HL-60 (cell line): Measurements from ENCODE around the gene LIMS2.

ENCODE experiments used
- GABPA ChIP-seq: IDR thresholded peaks from 2 replicates; pipeline ENCODE4 v1.6.1; 2012; ENCODE audit warnings: low read depth
- POLR2AphosphoS5 ChIP-seq: IDR thresholded peaks from 2 replicates; pipeline ENCODE4 v1.6.1; 2012; ENCODE audit warnings: low read depth
- SPI1 ChIP-seq: IDR thresholded peaks from 2 replicates; pipeline ENCODE4 v1.6.1; 2012; ENCODE audit warnings: low read depth, mild to moderate bottlenecking, borderline replicate concordance
- TF ChIP-seq, protein P1 (sequence below): IDR thresholded peaks from one replicate; pipeline ENCODE4 v1.5.1; 2011; ENCODE audit warnings: low read length, control low read depth, inconsistent platforms; ENCODE audit not compliant: insufficient read depth
- TF ChIP-seq, protein P2 (sequence below): IDR thresholded peaks from 2 replicates; pipeline ENCODE4 v1.6.1; 2012; ENCODE audit warnings: low read depth; ENCODE audit not compliant: insufficient replicate concordance

DNA sequence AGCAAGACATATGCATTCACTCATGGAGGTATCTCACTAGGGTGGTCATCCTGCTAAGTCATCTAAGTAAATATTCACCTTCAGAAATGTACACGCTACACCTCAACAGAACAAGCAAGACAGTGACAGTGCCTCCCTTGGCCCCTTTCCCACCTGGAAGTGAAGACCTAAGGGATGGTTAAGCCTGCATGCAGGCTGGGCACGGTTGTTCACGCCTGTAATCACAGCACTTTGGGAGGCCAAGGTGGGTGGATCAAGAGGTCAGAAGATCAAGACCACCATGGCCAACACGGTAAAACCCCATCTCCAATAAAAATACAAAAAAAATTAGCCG, 4.4 kb downstream of the LIMS2 start:
- TF ChIP-seq, protein P1, sequence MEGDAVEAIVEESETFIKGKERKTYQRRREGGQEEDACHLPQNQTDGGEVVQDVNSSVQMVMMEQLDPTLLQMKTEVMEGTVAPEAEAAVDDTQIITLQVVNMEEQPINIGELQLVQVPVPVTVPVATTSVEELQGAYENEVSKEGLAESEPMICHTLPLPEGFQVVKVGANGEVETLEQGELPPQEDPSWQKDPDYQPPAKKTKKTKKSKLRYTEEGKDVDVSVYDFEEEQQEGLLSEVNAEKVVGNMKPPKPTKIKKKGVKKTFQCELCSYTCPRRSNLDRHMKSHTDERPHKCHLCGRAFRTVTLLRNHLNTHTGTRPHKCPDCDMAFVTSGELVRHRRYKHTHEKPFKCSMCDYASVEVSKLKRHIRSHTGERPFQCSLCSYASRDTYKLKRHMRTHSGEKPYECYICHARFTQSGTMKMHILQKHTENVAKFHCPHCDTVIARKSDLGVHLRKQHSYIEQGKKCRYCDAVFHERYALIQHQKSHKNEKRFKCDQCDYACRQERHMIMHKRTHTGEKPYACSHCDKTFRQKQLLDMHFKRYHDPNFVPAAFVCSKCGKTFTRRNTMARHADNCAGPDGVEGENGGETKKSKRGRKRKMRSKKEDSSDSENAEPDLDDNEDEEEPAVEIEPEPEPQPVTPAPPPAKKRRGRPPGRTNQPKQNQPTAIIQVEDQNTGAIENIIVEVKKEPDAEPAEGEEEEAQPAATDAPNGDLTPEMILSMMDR: no peak
- no peak for TF ChIP-seq SPI1
- TF ChIP-seq GABPA: no peak
- no peak for TF ChIP-seq POLR2AphosphoS5
- TF ChIP-seq, protein P2, sequence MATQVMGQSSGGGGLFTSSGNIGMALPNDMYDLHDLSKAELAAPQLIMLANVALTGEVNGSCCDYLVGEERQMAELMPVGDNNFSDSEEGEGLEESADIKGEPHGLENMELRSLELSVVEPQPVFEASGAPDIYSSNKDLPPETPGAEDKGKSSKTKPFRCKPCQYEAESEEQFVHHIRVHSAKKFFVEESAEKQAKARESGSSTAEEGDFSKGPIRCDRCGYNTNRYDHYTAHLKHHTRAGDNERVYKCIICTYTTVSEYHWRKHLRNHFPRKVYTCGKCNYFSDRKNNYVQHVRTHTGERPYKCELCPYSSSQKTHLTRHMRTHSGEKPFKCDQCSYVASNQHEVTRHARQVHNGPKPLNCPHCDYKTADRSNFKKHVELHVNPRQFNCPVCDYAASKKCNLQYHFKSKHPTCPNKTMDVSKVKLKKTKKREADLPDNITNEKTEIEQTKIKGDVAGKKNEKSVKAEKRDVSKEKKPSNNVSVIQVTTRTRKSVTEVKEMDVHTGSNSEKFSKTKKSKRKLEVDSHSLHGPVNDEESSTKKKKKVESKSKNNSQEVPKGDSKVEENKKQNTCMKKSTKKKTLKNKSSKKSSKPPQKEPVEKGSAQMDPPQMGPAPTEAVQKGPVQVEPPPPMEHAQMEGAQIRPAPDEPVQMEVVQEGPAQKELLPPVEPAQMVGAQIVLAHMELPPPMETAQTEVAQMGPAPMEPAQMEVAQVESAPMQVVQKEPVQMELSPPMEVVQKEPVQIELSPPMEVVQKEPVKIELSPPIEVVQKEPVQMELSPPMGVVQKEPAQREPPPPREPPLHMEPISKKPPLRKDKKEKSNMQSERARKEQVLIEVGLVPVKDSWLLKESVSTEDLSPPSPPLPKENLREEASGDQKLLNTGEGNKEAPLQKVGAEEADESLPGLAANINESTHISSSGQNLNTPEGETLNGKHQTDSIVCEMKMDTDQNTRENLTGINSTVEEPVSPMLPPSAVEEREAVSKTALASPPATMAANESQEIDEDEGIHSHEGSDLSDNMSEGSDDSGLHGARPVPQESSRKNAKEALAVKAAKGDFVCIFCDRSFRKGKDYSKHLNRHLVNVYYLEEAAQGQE: no peak
